Stimulated activated CD8-positive, alpha-beta memory T cell treated with anti-CD3 and anti-CD28 coated beads, Interleukin-4, amount 100 ng/mL, for 1 hour (primary cell): ENCODE measurements around the gene LPXN.

Experiments
- DNase-seq, 2 donors: peaks; one replicate each; pipeline ENCODE4 v3.0.0-alpha.2; 2020; ENCODE audit warnings: low read depth in 2 of 2, low spot score in 1 of 2

The LPXN gene

GRCh38 chr11:58575377-58576020, at the start of gene LPXN:
LPXN (minus strand) TSS chr11:58575856; CDS start chr11:58575772, 84 bp downstream.
- DNase-seq = peak in 1 of 2 donors; percentile 15

DNA sequence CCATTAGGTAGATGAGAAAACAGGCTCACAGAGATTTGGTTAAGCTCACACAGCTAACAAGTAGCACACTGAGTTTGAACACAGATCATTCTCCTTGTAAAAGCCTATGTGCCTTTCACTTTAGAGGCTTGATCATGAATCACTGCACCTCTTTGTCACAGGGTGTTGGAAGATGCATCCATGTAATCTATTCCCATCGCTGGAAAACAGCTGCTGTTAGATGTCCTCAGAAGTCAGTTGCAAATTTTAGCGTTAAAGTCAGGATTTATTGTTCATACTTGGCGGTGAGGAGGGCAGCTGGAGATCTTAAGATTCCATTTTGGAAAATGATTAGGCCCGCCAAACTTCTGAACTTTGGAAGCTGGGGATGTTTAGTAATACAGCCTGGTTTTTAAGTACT, 49.4 kb upstream of the LPXN start:
- DNase-seq = no peak

DNA sequence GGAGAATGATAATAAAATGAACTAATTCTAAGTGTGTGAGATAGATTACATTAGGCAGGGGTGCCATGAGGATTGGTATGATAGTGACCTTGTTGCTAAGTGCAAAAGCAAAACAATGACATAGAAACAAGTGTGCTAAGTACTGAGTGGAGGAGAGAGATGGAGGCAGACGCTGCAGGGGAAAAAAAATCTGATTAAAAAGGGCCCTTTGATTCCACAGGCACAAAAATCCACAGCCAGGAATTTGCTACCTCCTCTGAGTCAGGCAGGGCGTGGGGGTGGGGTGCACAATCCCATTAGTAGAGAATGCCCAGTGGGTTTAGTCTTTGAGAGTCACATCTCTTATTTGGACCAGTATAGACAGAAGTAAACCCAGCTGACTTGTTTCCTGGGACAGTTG, 46.7 kb upstream of the LPXN start, which contains the start of gene CNTF:
Gene CNTF, plus strand, starts transcription at position 322 of the 400 bp plus-strand sequence. CDS start 88 bp downstream, outside the sequence.
- no peak for DNase-seq

GRCh38 chr11:58621586-58622262, 46.1 kb upstream of the LPXN start:
- DNase-seq = no peak

DNA sequence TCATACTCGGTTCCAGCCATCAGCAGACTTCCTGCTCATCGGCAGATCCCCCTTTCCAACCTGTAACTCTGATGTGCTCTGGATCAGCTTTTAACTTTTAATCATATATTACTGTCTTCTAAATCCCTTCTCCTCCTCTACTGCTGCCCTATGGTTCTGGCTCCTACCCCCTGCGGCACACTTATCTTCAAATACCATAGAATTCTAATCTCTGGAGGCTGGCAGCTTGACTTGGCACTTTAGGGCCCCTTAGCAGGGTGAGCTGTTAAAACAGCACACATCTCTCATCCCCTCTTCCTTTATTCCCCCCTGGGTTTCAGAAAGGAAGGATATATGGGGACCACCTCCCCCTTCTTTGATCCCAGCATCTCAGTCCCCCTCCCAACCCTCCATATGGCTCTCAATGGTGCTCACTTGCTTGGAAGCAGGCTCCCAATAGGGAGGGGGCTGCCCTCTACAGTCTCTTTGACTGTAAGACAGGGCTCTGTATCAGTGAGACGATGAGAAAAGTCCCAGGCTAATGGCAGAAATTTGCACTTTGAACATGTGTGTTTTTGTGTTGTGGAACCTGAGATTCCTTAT, 42.4 kb upstream of the LPXN start:
- no peak for DNase-seq

- no peak for DNase-seq
Observed at GRCh38 chr11:58616594-58616993, 40.9 kb upstream of the LPXN start.

DNA sequence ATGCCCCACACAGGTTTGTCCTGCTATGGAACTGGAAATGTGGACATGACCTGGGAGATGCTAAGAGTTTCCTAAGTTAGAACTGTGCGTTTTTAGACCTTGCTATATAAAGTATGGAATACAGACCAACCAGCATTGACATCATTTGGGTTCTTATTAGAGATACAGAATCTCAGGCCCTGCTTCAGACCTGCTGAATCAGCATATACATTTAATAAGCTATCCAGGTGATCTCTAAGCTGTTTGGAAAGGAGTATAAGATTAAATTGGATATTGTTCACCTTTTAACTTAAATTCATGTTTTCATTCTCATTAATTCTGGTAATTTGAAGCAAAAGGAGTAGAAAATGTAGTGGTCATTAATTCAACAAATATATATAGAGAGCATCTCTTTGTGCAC, 39.9 kb upstream of the LPXN start:
- no peak for DNase-seq

- no peak for DNase-seq
Observed at GRCh38 chr11:58613228-58613627, 37.6 kb upstream of the LPXN start.

GRCh38 chr11:58609723-58610122, 34.1 kb upstream of the LPXN start:
- no peak for DNase-seq

DNA sequence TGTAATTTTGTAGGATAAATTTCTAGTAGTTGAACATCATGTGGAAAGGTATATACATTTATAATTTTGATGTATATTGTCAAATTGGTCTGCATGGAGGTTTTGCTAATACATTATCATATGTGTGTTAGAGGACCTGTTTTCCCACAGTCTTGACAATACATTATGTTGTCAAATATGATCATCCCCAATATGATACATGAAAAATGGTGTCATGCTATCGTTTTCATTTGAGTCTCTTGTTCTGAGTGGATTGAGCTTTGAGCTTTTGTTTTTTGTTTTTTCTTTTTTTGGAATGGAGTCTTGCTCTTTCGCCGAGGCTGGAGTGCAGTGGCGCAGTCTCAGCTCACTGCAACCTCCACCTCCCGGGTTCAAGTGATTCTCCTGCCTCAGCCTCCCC, 32.7 kb upstream of the LPXN start:
- no peak for DNase-seq

GRCh38 chr11:58606930-58607714, 31.5 kb upstream of the LPXN start:
- no peak for DNase-seq

GRCh38 chr11:58600510-58600909, 24.9 kb upstream of the LPXN start:
- DNase-seq = no peak

- DNase-seq = no peak
Observed at GRCh38 chr11:58597486-58598144, 22.0 kb upstream of the LPXN start.

- no peak for DNase-seq
Observed at GRCh38 chr11:58596621-58597020, 21.0 kb upstream of the LPXN start.

- DNase-seq = no peak
Observed at GRCh38 chr11:58594826-58595225, 19.2 kb upstream of the LPXN start.

DNA sequence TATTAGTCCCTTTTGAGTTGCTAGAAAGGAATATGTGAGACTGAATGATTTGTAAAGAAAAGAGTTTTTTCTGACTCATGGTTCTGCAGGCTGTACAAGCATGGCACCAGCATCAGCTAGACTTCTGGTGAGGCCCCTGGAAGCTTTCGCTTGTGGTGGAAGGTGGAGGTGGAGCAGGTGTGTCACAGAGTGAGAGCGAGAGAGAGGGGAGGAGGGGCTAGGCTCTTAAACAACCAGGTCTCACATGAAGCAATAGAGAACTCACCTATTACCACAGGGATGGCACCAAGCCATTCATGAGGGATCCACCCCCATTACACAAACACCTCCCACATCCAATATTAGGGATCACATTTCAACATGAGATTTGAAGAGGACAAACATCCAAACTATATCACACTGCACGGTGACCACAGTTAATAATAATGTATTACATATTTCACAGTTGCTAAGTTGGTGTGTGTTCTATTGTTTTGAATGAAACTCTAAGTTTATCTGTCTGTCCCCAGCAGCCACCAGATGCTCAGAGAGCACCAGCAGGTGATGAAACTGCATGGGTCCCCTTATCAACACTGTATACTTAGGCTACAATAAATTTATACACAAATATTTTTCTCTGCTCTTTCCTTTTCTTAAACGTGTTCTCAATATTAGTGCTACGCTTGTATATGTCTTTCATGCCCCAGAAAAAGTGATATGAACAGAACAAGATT, 17.3 kb upstream of the LPXN start:
- no peak for DNase-seq

DNA sequence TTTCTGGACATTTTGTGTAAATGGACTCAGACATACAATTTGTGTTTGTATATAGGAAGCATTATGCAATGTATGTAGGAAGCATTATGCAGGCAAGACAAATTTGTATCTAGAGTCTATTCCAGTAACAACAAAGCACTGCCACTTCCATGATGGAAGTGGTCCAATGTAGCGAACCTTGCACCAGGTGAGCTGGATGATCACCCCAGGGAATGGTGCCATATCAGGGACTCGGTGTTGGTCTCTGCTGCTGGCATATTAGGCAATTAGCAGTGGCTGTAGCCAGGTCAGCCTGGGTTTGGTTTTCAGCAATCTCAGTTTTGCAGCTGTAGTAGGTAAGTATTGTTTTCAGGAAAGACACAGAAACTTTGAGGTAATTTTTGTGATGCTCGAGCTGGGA, 16.0 kb upstream of the LPXN start:
- DNase-seq = no peak

DNA sequence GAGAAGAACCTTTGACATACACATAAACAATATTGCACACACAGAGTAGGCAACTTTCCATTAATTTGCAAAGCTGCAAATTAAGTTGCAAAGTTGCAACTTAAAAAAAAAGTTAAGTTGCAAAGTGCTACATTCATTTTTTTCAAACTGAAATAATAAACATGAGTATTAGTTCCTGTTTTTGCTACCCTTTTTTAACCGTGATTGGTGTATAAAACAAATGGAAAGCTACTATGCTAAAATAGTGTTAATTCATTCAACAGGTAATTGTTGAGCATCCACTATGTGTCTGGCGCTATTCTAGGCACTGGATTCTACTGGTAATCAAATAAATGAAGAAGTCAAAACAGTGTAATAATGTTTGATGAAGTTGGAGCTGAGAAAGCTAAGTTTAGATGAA, 11.3 kb upstream of the LPXN start:
- no peak for DNase-seq

DNA sequence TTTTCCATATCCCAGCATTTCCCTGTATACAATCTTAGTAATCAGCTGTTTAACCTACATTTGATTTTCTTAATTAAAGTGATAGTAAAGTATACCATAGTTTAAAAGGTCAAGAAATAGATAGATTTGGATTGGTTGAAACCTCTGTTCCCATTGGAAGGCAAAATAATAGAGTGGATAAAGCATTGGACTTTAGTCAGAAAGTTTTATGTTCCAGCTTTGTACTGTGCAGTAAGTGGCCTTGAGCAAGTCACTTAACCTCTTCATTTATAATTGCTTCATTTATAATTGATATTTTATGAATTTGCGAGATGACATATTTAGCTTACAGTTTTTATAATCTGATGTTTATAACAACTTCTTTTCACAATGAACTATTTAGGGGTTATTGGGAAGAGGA, 6.8 kb upstream of the LPXN start:
- no peak for DNase-seq

DNA sequence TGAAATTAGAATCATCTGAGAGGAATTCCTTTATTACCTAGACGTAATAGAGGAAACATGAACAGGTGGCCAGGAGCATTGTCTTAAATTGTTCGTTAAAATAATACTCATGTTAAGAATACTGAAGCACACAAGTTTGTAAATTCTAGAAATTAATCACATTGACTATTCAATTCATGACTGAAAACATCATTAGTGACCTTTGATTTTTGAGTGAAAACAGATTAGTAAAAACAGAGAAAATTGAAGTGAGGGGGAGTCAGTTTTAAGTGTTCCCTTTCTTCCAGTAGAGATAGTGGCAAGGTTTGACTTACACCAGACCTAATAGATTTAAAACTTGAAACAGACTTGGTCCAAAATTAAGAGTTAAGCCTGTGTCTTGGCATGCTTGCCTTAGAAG, 4.7 kb upstream of the LPXN start:
- no peak for DNase-seq
